SU-DHL-6 (cell line): ENCODE results near the gene GRIN2A.

ENCODE experiments used
- H2AFZ ChIP-seq: fragments of 200-600 bp; sonication (generic); 2 replicates; pipeline ENCODE4 v1.6.1; 2014; ENCODE audit warnings: low read depth, mild to moderate bottlenecking, moderate library complexity, mixed read lengths, antibody characterized with exemption, low read length; ENCODE audit not compliant: severe bottlenecking
- H3F3A ChIP-seq: fragments of 200-600 bp; shearing (Covaris generic); 2 replicates; pipeline ENCODE4 v1.6.0; 2016; ENCODE audit warnings: antibody characterized with exemption, mild to moderate bottlenecking; ENCODE audit not compliant: insufficient read depth
- H3K27ac ChIP-seq: fragments of 200-600 bp; sonication (generic); 2 replicates; pipeline ENCODE4 v1.5.1; 2016; ENCODE audit warnings: low read depth, mild to moderate bottlenecking, low read length, moderate library complexity, mixed read lengths
- H3K27me3 ChIP-seq: fragments of 200-600 bp; sonication (generic), shearing (Covaris generic); 2 replicates; pipeline ENCODE4 v1.6.0; 2014; ENCODE audit warnings: mild to moderate bottlenecking, low read length
- H3K36me3 ChIP-seq: fragments of 200-600 bp; sonication (generic); 2 replicates; pipeline ENCODE4 v1.6.1; 2014; ENCODE audit warnings: mild to moderate bottlenecking, low read length, mixed read lengths
- H3K4me2 ChIP-seq: fragments of 300-600, 200-600 bp; shearing (Covaris generic), sonication (generic); 2 replicates; pipeline ENCODE4 v1.6.0; 2014; ENCODE audit warnings: low read length, low read depth, mild to moderate bottlenecking; ENCODE audit not compliant: poor library complexity, severe bottlenecking
- H3K4me3 ChIP-seq: fragments of 200-600 bp; sonication (generic); 2 replicates; pipeline ENCODE4 v1.5.1; 2014; ENCODE audit warnings: antibody characterized with exemption, low read length, mild to moderate bottlenecking, mixed read lengths; ENCODE audit not compliant: insufficient read depth, poor library complexity, severe bottlenecking
- H3K79me2 ChIP-seq: fragments of 200-600 bp; sonication (generic); 2 replicates; pipeline ENCODE4 v1.6.1; 2014; ENCODE audit warnings: mild to moderate bottlenecking, low read length, moderate library complexity; ENCODE audit not compliant: insufficient read depth
- H3K9ac ChIP-seq: fragments of 200-600 bp; sonication (generic); 2 replicates; pipeline ENCODE4 v1.7.0; 2014; ENCODE audit warnings: mild to moderate bottlenecking, low read length
- H3K9me2 ChIP-seq: fragments of 200-600 bp; sonication (generic); replicated peaks from 2 replicates; pipeline ENCODE4 v1.6.1; 2014; ENCODE audit warnings: low read length; ENCODE audit not compliant: insufficient read depth
- H3K9me3 ChIP-seq: fragments of 200-600 bp; sonication (generic); 2 replicates; pipeline ENCODE4 v1.6.1; 2014; ENCODE audit warnings: low read length, mixed read lengths; ENCODE audit not compliant: insufficient read depth
- H4K20me1 ChIP-seq: fragments of 200-600 bp; sonication (generic); 2 replicates; pipeline ENCODE4 v1.6.1; 2014; ENCODE audit warnings: low read depth, mild to moderate bottlenecking, antibody characterized with exemption, low read length, moderate library complexity, mixed read lengths
- CTCF ChIP-seq: fragments of 200-600 bp; sonication (generic); IDR thresholded peaks from one replicate; pipeline ENCODE4 v1.5.1; 2017; ENCODE audit warnings: antibody characterized with exemption, mild to moderate bottlenecking, low read length, moderate library complexity; ENCODE audit not compliant: insufficient read depth, poor library complexity, severe bottlenecking
- EZH2phosphoT487 ChIP-seq: fragments of 200-600 bp; sonication (generic), shearing (Covaris generic); conservative IDR thresholded peaks from 2 replicates; pipeline ENCODE4 v1.6.1; 2018; ENCODE audit warnings: mild to moderate bottlenecking, antibody characterized with exemption, low read length, moderate library complexity, mixed read lengths

GRIN2A gene

GRCh38 chr16:9969580-9969979 lies 212.6 kb downstream of the GRIN2A start:
- no peaks in the 10 kb centered on the region for H3K79me2 ChIP-seq
- H2AFZ ChIP-seq, result no peak overlapping the region
- H3F3A ChIP-seq, result no peaks in the 10 kb centered on the region
- TF ChIP-seq CTCF (no peak), EZH2phosphoT487 (no peak)
- no peak overlapping the region for H3K4me2 ChIP-seq
- H4K20me1 ChIP-seq, result no peaks in the 10 kb centered on the region
- no peak overlapping the region for H3K27ac ChIP-seq
- no peak overlapping the region for H3K9ac ChIP-seq
- no peaks in the 10 kb centered on the region for H3K36me3 ChIP-seq
- H3K27me3 ChIP-seq, result no peaks in the 10 kb centered on the region
- no peaks in the 10 kb centered on the region for H3K9me2 ChIP-seq
- no peaks in the 10 kb centered on the region for H3K9me3 ChIP-seq
- no peak overlapping the region for H3K4me3 ChIP-seq

GRCh38 chr16:9966569-9967157 lies 215.6 kb downstream of the GRIN2A start:
- Histone ChIP-seq H3K36me3 (no peaks in the 10 kb centered on the region), H3K9ac (no peak overlapping the region), H3K9me2 (no peaks in the 10 kb centered on the region), H3K9me3 (no peaks in the 10 kb centered on the region), H3K4me3 (no peak overlapping the region), H3K27me3 (no peaks in the 10 kb centered on the region), H2AFZ (no peak overlapping the region), H3K27ac (no peak overlapping the region), H3K4me2 (no peak overlapping the region), H3F3A (no peaks in the 10 kb centered on the region), H4K20me1 (no peaks in the 10 kb centered on the region), H3K79me2 (no peaks in the 10 kb centered on the region)
- TF ChIP-seq EZH2phosphoT487 (no peak), CTCF (no peak)

- no peak overlapping the region for H3K4me3 ChIP-seq
- no peak overlapping the region for H2AFZ ChIP-seq
- no peak overlapping the region for H3K27ac ChIP-seq
- H4K20me1 ChIP-seq, result no peaks in the 10 kb centered on the region
- TF ChIP-seq EZH2phosphoT487 (no peak), CTCF (no peak)
- no peak overlapping the region for H3K9ac ChIP-seq
- no peaks in the 10 kb centered on the region for H3K9me2 ChIP-seq
- H3K36me3 ChIP-seq, result no peaks in the 10 kb centered on the region
- H3K9me3 ChIP-seq, result no peaks in the 10 kb centered on the region
- H3K4me2 ChIP-seq, result no peak overlapping the region
- H3F3A ChIP-seq, result no peaks in the 10 kb centered on the region
- H3K27me3 ChIP-seq, result no peaks in the 10 kb centered on the region
- H3K79me2 ChIP-seq, result no peaks in the 10 kb centered on the region
Observed at GRCh38 chr16:9965079-9965478, 217.1 kb downstream of the GRIN2A start.
